ENCODE measurements around the gene TGFB3.
"Not testable (repeated sequence)": the region's sequence is repeated elsewhere in the genome, so short reads cannot be mapped to it uniquely, and the experiment has no call there.

TGFB3 gene

GRCh38 chr14:75981426-75982265, at the start of gene TGFB3:
Gene TGFB3, minus strand, starts transcription at chr14:75981995. Its CDS starts 1,102 bp downstream, at chr14:75980893.
- peak; percentile 87 for DNase-seq (ENCODE audit: low spot score)

DNA sequence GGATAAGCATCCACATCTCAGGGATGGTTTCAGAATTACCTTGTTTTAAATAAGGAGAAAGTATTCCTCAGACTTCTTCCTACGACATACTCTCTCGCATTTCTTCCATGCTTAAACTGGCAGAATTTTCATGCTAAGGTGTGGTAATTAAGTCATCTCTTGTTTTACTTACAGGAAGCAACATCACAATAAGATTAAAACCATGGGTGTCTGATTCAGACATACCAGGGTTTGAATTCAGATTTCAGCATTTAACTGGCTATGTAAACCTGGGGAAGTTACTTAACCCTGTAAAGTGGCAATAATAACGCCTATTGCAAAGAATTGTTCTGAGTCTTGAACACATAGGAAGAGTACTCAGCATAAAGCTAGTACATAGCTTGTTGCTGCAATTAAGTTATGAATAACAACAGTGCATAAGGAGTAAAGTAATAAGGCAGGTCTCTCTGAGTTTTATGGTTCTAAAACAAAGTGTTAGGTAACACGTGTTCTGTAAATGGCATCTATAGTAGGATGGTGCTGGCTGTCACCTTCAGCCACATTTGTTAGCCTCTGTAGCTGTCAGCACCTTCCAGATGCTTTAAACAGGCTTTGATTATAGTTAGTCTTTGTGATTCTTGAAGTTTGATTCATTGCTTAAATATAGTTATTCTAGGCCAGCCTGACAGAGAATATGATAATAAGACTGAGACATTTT, 42.6 kb upstream of the TGFB3 start:
- DNase-seq (ENCODE audit: low spot score) = no peak

DNA sequence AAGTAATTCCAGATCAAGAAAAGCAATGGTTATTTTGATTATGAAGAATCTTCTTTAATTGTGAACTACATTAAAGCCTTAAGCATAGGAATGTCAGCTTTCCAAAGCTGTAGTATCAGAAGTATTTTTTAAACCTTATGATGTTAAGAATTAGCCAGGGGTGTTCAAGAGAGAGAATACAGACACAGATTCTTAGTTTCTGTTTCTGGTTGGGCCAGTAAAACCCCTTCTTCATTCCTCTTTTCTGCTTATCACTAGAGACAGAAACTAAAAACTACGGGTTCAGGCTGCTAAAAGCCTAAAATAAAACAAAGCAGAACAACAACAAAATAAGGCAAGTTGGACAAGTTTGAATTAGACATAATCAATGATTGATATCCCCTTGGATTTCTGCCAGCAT, 42.0 kb upstream of the TGFB3 start:
- DNase-seq (ENCODE audit: low spot score) = no peak

GRCh38 chr14:76022991-76023390, 41.2 kb upstream of the TGFB3 start:
- no peak for DNase-seq (ENCODE audit: low spot score)

GRCh38 chr14:76019676-76020075, 37.9 kb upstream of the TGFB3 start:
- no peak for DNase-seq (ENCODE audit: low spot score)

- DNase-seq (ENCODE audit: low spot score) = no peak
Observed at GRCh38 chr14:76015668-76016067, 33.9 kb upstream of the TGFB3 start.

DNA sequence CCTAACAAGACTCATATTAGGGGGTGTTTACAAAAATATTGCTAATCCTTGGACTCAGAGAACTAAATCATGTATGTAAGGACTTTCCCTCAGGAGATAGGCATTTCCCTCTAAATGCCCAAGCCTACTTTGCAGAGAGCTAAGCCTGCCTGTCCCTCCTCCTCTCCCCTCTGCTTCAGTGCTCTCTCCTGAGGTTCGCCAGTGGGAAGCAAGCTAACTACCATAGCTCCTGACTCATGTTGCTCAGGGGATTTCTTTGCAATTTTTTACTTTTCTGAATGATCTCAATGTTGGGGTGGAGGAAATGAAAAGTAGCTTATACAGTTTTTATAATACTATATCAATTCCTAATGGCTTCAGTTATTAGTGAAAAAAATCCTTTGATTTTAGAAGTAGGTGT, 33.4 kb upstream of the TGFB3 start:
- DNase-seq (ENCODE audit: low spot score) = no peak

DNA sequence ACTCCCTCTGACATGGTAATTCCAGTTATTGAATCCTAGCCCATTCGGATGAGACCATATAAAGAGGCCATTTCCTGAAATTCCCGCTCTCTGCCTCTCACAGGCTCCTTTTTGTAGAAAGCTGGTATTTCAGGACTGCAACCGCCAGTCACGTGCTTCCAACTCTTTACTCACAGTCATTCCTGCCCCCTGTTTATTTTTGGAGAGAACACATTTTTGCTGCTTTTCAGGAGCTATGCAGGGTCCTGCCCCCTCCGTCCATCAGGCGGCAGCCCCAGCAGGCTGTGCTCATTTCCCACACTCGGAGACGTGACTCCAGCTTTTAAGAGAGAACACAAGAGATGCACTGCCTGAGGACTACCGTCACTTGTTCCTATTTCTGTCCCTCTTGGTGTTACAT, 30.6 kb upstream of the TGFB3 start:
- no peak for DNase-seq (ENCODE audit: low spot score)

- DNase-seq (ENCODE audit: low spot score) = no peak
Observed at GRCh38 chr14:76011930-76012329, 30.1 kb upstream of the TGFB3 start.

DNA sequence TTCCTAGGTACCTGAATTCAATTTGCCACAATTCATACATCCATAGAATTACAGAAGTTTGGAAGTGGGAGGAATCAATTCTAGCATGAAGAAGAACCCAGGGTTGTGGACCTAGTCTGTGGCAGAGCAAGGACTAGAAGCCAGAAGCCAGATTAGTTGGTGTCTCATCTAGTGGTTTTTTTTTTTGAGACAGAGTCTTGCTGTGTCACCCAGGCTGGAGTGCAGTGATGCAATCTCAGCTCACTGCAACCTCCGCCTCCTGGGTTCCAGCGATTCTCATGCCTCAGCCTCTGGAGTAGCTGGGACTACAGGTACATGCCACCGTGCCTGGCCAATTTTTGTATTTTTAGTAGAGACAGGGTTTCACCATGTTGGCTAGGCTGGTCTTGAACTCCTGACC, 27.8 kb upstream of the TGFB3 start:
- not testable (repeated sequence) for DNase-seq (ENCODE audit: low spot score)

GRCh38 chr14:76007852-76008251, 26.1 kb upstream of the TGFB3 start:
- peak; percentile 42 for DNase-seq (ENCODE audit: low spot score)

GRCh38 chr14:76007379-76007778, 25.6 kb upstream of the TGFB3 start:
- no peak for DNase-seq (ENCODE audit: low spot score)

DNA sequence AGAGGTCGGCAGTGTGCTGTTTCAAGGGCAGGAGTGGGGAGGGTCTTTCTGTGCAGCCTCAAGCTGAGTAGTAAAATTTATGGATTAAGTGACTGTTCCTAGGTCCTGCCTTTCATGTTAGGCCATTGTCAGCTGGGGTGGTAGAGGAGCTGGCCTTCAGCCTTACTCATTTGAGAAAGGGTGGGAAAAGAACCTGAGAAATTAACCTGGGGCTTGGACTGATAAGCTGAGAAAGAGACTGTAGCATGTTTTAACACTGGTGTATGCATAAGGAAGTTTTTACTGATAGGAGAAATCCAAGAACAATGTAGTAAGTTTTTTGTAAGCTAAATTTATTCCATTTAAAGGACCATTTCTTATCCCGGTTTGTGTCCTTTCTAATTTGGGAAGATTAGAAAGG, 24.5 kb upstream of the TGFB3 start:
- DNase-seq (ENCODE audit: low spot score) = no peak

DNA sequence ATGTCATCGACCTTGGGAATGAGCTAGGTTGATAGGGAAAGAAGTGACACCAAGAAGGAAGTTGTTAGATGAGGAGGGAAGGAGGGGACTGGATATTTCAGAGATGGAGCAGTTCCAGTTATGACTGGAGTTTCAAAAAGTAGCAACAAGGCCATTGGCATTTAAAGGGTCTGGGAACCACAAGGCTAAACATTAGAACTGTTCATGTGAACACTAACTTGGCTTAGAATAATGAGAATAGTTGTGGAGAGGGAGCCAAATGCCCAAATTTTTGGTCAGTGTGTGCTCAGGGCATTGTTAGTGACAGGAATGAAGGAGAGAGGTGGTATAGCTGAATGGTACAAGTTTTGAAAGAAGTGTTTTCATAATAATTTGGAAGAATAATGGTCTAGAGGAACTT, 20.6 kb upstream of the TGFB3 start:
- DNase-seq (ENCODE audit: low spot score) = no peak

- no peak for DNase-seq (ENCODE audit: low spot score)
Observed at GRCh38 chr14:75999511-76000190, 17.9 kb upstream of the TGFB3 start.

DNA sequence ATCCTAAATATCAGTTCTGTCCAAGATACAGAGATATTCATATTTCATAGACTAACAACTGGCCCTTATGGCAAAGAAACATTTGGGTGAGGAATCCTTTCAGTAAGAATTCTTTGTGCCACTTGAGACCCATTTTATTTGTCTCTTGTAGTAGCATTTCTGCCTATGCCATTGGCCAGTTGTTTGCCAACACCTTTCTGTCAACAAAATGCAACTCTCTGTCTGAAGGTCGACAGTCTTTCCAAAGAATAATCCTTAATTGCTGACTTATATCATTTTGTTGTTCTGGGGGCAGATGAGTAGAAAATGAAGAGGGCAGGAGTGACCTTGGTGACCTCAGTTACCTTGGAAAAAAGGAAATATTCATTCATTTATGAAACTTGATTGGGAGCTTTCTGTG, 14.7 kb upstream of the TGFB3 start:
- DNase-seq (ENCODE audit: low spot score) = no peak

DNA sequence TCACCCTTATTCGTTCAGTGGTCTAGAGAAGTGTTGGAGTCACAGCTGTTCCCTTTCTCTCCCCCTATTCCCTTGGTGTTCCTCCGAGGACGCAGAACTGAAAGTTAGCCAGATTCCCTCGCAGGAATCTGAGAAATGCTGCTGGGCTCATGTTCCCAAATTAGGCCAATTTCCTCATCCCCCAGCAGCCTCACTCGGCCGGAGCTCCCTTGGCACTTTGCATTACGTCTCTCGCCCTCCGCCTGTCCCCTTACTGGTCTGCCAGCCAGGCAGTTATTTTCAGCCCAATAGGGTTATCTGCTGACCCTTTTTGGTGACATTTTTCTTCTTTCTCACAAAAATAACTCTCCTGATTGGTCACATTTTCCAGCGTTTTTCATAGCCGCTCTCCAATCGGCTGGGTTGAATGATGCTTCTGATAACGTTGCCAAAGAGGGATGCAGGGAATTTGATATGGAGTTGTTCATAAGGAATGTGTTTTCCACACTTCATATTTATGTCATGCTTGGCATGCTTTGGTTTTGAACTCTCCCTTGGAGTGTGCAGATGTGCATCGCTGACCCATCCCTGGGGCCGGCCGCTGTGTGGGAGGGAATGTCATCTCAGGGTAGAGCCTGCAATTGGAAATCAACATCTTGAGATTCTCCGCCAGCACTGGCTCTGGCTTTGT, 13.7 kb upstream of the TGFB3 start:
- peak; percentile 71 for DNase-seq (ENCODE audit: low spot score)

- DNase-seq (ENCODE audit: low spot score) = no peak
Observed at GRCh38 chr14:75993567-75994041, 11.8 kb upstream of the TGFB3 start.

DNA sequence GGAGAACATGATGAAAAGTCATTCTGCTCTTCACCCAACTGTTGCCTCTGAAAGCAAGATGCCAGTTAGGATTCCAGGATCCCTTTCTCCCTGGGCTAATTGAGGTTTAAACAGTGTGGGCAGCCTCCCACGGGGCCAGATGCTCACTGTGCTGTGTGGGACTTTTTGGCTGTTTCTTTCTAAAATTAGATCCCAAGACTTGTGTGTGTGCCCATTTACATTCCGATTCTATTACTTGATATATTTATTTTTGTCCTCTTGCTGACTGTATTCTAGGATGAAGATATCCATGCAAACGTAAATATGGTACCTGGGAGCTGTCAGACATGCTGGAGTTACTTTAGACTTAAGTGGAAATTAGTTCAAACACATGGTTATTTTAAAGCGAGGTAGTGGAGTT, 10.0 kb upstream of the TGFB3 start:
- DNase-seq (ENCODE audit: low spot score) = peak; percentile 52

DNA sequence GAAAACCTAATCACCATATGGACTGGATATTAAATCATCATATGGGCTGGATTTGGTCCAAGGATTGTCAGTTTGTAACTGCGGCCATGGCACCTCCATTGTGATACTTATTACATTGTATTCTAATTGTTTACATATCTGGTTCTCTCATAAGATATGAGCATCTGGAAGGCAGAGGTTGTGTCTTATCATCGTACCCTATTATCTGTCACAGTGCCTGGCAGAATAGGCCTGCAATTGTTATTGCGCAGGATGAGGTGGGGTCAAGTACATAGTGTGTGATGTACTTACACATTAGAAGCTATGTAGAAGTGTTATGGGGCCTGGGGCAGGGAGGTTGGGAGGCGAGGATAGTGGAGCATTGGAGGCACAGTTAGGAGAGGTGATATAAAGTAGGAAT, 8.5 kb upstream of the TGFB3 start:
- DNase-seq (ENCODE audit: low spot score) = no peak

DNA sequence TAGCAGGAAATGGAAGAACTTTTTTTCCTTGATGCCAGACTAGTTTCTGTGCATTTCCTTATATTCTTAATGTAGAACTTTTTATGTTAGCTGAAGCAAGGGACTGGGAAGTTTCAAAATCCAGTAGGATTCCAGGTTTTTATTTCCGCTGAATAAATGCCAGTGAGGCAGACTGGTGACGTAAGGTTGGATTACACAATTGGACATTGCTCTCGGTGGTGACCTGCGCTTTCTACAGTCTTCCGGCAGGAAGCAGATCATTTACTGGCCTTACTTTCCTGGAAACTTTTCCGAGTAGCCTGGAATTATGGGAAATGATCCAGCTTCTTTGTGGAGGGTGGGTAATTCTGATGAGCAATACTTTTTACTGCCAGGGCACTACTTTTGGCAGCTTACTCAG, 7.3 kb upstream of the TGFB3 start:
- DNase-seq (ENCODE audit: low spot score) = peak; percentile 74
